HL-60/S4 (cell line): ENCODE results near the gene RYR1.
"Not testable (repeated sequence)": the region's sequence is repeated elsewhere in the genome, so short reads cannot be mapped to it uniquely, and the experiment has no call there.

ENCODE experiments used
- in situ Hi-C: fragments of 300-500 bp; cut with MboI; formaldehyde crosslinking; loops from 2 replicates; pipeline ENCODE4 v1.14.3; 2022; ENCODE audit warnings: low sequenced_read_pairs

The RYR1 gene

GRCh38 chr19:38508507-38508906, 75.0 kb downstream of the RYR1 start:
- in situ Hi-C loops = no loop called here

- in situ Hi-C loops = no loop called here
These were observed 75.5 kb downstream of the RYR1 start for GRCh38 chr19:38509027-38509426.

- in situ Hi-C loops = no loop called here
These were observed 77.7 kb downstream of the RYR1 start for GRCh38 chr19:38511074-38511708.

DNA sequence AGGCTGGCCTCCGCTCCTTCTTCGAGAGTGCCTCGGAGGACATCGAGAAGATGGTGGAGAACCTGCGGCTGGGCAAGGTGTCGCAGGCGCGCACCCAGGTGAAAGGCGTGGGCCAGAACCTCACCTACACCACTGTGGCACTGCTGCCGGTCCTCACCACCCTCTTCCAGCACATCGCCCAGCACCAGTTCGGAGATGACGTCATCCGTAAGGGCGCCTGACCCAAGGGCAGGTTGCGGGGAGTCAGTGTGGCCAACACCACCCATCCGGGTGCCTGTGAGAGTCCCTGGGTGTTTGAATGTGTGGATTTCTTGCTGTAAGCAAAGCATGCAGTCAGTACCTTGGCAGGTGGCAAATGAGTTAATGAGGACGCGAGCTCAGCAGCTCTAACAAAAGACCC, 78.8 kb downstream of the RYR1 start:
- in situ Hi-C loops = no loop called here

- in situ Hi-C loops = not testable (repeated sequence)
These were observed 79.7 kb downstream of the RYR1 start for GRCh38 chr19:38513156-38513555.

DNA sequence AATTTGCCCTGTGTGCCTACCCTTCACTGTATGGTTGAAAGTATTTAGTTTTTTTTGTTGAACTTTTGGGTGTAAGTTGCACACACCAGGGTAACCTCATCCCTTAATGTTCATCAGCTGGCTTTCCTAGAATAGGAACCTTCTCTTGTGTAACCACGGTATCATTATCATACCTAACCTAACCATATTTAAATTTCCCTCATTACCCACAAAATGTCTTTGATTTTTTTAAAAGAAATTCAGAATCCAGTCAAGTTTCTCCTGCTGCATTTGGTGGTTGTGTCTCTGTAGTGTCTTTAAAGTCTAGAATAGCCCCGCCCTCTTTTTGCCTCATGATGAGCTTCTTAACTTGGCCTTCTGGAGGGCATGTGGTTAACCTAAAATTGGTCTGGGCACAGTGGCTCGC, 80.3 kb downstream of the RYR1 start:
- in situ Hi-C loops = no loop called here

- in situ Hi-C loops = no loop called here
These were observed 81.5 kb downstream of the RYR1 start for GRCh38 chr19:38514812-38515633.

- in situ Hi-C loops = no loop called here
These were observed 82.4 kb downstream of the RYR1 start for GRCh38 chr19:38515896-38516295.

DNA sequence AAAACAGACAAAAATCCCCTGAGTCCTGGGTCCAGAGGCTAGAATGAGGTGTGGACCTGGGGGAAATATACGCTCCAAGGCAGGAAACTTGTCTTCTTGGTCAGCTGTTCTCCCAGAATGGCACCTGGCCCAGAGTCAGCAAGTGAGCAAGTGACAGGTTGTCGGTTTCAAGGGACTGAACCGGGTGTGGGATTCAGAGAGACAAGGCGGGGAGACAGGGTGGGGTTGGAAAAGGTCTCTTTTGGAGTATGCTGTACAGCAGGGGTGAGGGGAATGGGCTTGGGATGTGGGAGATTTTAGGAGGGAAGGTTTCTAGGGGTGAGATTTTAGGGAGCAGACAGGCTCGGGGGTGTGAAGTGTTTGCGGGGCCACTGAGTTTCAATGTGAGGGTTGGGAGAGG, 83.3 kb downstream of the RYR1 start:
- in situ Hi-C loops = no loop called here

DNA sequence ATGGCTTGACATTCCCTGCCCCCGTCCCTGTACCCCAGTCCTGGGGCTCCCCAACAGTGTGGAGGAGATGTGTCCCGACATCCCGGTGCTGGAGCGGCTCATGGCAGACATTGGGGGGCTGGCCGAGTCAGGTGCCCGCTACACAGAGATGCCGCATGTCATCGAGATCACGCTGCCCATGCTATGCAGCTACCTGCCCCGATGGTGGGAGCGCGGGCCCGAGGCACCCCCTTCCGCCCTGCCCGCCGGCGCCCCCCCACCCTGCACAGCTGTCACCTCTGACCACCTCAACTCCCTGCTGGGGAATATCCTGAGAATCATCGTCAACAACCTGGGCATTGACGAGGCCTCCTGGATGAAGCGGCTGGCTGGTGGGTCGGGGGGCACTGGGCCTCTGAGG, 83.8 kb downstream of the RYR1 start:
- in situ Hi-C loops = no loop called here

- in situ Hi-C loops = not testable (repeated sequence)
These were observed 84.5 kb downstream of the RYR1 start for GRCh38 chr19:38517980-38518379.

DNA sequence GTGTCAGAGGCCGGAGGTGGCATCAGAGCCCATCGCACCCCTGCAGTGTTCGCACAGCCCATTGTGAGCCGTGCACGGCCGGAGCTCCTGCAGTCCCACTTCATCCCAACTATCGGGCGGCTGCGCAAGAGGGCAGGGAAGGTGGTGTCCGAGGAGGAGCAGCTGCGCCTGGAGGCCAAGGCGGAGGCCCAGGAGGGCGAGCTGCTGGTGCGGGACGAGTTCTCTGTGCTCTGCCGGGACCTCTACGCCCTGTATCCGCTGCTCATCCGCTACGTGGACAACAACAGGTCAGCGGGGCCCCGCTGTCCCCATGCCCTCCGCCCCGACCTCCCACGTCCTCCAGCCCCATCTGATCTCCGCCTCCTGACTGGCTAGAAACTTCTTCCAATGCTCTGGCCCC, 85.7 kb downstream of the RYR1 start:
- in situ Hi-C loops = no loop called here

DNA sequence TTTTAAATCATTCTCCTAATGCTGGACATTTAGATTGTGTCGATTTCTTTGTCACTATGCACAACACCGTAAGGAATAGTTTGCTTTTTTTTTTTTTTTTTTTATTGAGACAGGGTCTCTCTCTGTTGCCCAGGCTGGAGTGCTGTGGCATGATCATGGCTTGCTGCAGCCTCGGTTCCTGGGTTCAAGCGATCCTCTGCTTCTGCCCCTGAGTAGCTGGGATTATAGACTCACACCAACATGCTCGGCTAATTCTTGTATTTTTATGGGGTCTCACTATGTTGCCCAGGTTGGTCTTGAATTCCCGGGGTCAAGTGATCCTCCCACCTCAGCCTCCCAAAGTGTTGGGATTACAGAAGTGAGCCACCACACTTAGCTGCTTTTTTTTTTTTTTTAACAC, 86.5 kb downstream of the RYR1 start:
- in situ Hi-C loops = no loop called here

DNA sequence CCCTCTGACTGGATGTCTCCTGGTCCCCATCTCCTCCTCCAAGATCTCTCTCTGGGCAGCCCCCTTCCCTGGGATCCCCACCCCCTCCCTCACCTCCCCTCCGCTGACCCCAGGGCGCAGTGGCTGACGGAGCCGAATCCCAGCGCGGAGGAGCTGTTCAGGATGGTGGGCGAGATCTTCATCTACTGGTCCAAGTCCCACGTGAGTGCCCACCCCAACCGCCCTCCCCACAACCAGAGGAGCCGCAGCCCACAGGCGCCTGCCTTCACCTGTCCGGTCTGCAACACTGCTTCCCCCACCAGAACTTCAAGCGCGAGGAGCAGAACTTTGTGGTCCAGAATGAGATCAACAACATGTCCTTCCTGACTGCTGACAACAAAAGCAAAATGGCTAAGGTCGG, 89.4 kb downstream of the RYR1 start:
- in situ Hi-C loops = no loop called here

GRCh38 chr19:38523319-38523718, 89.8 kb downstream of the RYR1 start:
- in situ Hi-C loops = no loop called here

- in situ Hi-C loops = no loop called here
These were observed 90.9 kb downstream of the RYR1 start for GRCh38 chr19:38524369-38524768.

- in situ Hi-C loops = loop anchor here (25.0 kb wide), 1 partner anchor 412 kb away; the partner anchor contains the start of genes MRPS12 and SARS2
These were observed 91.6 kb downstream of the RYR1 start for GRCh38 chr19:38524994-38525634.

DNA sequence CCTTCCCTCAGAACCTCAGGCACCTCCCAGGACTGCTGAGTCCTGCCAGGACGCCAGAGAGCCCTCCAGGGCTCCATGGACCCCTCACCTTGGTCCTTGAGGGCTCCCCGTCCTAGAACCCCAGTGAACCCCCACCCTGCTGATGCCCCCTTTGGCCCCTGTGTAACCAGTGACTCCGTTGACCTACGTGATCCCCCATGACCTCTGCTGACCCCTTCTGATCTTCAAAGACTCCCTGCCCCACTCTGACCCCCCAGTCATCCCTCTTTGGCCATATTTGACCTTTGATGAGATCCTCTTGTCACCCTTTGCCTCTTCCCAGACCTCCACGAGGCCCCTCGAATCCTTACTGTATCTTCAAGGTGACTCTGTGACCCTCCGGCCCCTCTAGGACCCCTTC, 92.9 kb downstream of the RYR1 start:
- in situ Hi-C loops = loop anchor here (25.0 kb wide), 1 partner anchor 411 kb away; the partner anchor contains the start of genes MRPS12 and SARS2

DNA sequence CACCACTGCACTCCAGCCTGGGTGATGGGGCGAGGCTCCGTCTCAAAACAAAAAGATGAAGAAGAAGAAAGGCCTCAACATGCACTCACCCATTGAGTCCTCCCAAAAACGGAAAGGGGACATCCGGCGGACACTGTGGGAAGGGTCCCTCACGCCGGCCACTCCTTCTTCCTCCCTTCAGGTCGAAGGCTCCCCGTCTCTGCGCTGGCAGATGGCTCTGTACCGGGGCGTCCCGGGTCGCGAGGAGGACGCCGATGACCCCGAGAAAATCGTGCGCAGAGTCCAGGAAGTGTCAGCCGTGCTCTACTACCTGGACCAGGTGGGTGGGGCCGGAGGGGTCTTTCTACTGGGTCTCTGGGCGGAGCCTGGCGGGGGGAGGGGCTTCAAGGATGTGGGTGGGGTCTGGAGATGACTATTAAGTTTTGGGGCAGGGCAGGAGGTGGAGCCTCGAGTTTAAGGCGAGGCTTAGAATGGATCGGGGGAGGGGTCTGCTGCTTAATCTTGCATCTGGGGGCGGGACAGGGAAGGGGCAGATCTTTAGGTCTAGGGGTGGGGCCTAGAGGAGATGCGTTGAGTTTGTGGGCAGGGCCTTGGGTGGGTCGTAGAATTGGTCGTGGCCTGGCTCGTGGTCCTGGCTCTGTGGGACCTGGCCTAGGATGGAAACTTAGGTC, 94.1 kb downstream of the RYR1 start:
- in situ Hi-C loops = loop anchor here (25.0 kb wide), 1 partner anchor 410 kb away; the partner anchor contains the start of genes MRPS12 and SARS2

GRCh38 chr19:38528213-38528755, 94.8 kb downstream of the RYR1 start:
- in situ Hi-C loops = loop anchor here (25.0 kb wide), 1 partner anchor 409 kb away; the partner anchor contains the start of genes MRPS12 and SARS2

GRCh38 chr19:38528931-38529330, 95.4 kb downstream of the RYR1 start:
- in situ Hi-C loops = loop anchor here (25.0 kb wide), 1 partner anchor 408 kb away; the partner anchor contains the start of genes MRPS12 and SARS2
